Naive thymus-derived CD4-positive, alpha-beta T cell (primary cell): Measurements from ENCODE around the gene CFHR5. TPM values are rescaled to one million over a fixed set of nuclear protein-coding genes. Genes with fewer than 3 reads are reported as not detected.
"Not testable (repeated sequence)": the region's sequence is repeated elsewhere in the genome, so short reads cannot be mapped to it uniquely, and the experiment has no call there.

ENCODE experiments used
- ATAC-seq: fragments of 150-1000 bp; cut with Tn5 transposase; 2 replicates; pipeline ENCODE4 v1.10.0; 2021; ENCODE audit warnings: mild to moderate bottlenecking, moderate library complexity
- CTCF ChIA-PET: fragments of 350-600 bp; sonication (Branson Sonifier 250); formaldehyde crosslinking; loops from one replicate; lab custom pipeline; 2021; ENCODE audit warnings: antibody characterized with exemption; lab: Charles Lee
- POLR2A ChIA-PET: fragments of 350-600 bp; sonication (Branson Sonifier 250); formaldehyde crosslinking; loops from one replicate; lab custom pipeline; 2021; ENCODE audit warnings: antibody characterized with exemption, inconsistent platforms; lab: Charles Lee
- DNase-seq, 9 donors: peaks; one replicate each; pipeline versions ENCODE4 v3.0.0 to v3.0.0-alpha.2; 2020 to 2022; ENCODE audit warnings: mixed read lengths in 1 of 9
- H3K27ac ChIP-seq: one replicate; pipeline ENCODE4 v1.7.0; 2013; ENCODE audit warnings: mild to moderate bottlenecking, low read depth, low read length, moderate library complexity
- H3K27me3 ChIP-seq, 2 donors: one replicate each; pipeline ENCODE4 v1.7.0; 2013; ENCODE audit warnings: low read length in 2 of 2, mild to moderate bottlenecking in 2 of 2, moderate library complexity in 2 of 2; ENCODE audit not compliant: control insufficient read depth in 2 of 2, insufficient read depth in 2 of 2
- H3K36me3 ChIP-seq, 3 experiments: 1 replicate in 2 of 3; 2 replicates in 1 of 3; pipeline ENCODE4 v1.7.0; 2013; ENCODE audit warnings: low read length in 3 of 3, mild to moderate bottlenecking in 3 of 3, moderate library complexity in 1 of 3; ENCODE audit not compliant: insufficient read depth in 3 of 3, control insufficient read depth in 2 of 3
- H3K4me1 ChIP-seq, 2 donors: one replicate each; pipeline ENCODE4 v1.7.0; 2013; ENCODE audit warnings: low read length in 2 of 2, mild to moderate bottlenecking in 2 of 2, moderate library complexity in 1 of 2; ENCODE audit not compliant: control insufficient read depth in 2 of 2, insufficient read depth in 2 of 2
- H3K4me3 ChIP-seq: 2 replicates; pipeline ENCODE4 v1.7.0; 2013; ENCODE audit warnings: mild to moderate bottlenecking, low read length
- H3K9me3 ChIP-seq, 3 experiments: 1 replicate in 2 of 3; 2 replicates in 1 of 3; pipeline ENCODE4 v1.7.0; 2013; ENCODE audit warnings: low read length in 3 of 3; ENCODE audit not compliant: control insufficient read depth in 2 of 3
- H3K27ac Mint-ChIP-seq, 9 donors: one replicate each; pipeline ENCODE4 v1.8.0; 2020 to 2022; ENCODE audit warnings: mixed read lengths in 9 of 9, mild to moderate bottlenecking in 8 of 9, moderate library complexity in 5 of 9, inconsistent platforms in 2 of 9
- H3K27me3 Mint-ChIP-seq, 5 donors: one replicate each; pipeline ENCODE4 v1.8.0; 2021 to 2022; ENCODE audit warnings: mixed read lengths in 5 of 5, mild to moderate bottlenecking in 1 of 5
- H3K36me3 Mint-ChIP-seq, 5 donors: one replicate each; pipeline ENCODE4 v1.8.0; 2020 to 2022; ENCODE audit warnings: mixed read lengths in 5 of 5, mild to moderate bottlenecking in 3 of 5, inconsistent platforms in 1 of 5
- H3K4me1 Mint-ChIP-seq, 7 donors: one replicate each; pipeline ENCODE4 v1.8.0; 2020 to 2022; ENCODE audit warnings: mixed read lengths in 7 of 7, mild to moderate bottlenecking in 3 of 7, inconsistent platforms in 1 of 7
- H3K4me3 Mint-ChIP-seq, 10 donors: one replicate each; pipeline ENCODE4 v1.8.0; 2020 to 2022; ENCODE audit warnings: mild to moderate bottlenecking in 10 of 10, mixed read lengths in 10 of 10, moderate library complexity in 6 of 10, inconsistent platforms in 2 of 10
- H3K9me3 Mint-ChIP-seq, 11 donors: one replicate each; pipeline ENCODE4 v1.8.0; 2020 to 2022; ENCODE audit warnings: mixed read lengths in 11 of 11, mild to moderate bottlenecking in 4 of 11, inconsistent platforms in 1 of 11, moderate library complexity in 1 of 11
- intact Hi-C, 2 donors: fragments of 100-400 bp; cut with micrococcal nuclease; formaldehyde crosslinking; loops; one replicate each; pipeline ENCODE4 v1.15.1; 2023
- polyA plus RNA-seq, 2 donors: library from polyadenylated mRNA; unstranded; fragments of 300-500 nt; fragmentation: Illumina TruSeq; gene quantifications; one replicate each; pipeline ENCODE4 v1.2.3, GENCODE V29; 2021
- total RNA-seq, 6 experiments: library from RNA in 5 of 6; stranded (reverse) in 5 of 6; gene quantifications; 1 replicate in 5 of 6; 2 replicates in 1 of 6; pipeline ENCODE4 v1.2.3 and lab custom pipeline; 2021 to 2026

CFHR5 gene
- total RNA-seq, result not detected
- not detected for polyA plus RNA-seq
- total RNA-seq (lab: John Stamatoyannopoulos, UW), result not detected

GRCh38 chr1:196977278-196977677, at the start of gene CFHR5:
Gene CFHR5, plus strand, starts transcription at chr1:196977556. Its CDS starts 109 bp downstream, at chr1:196977665.
- H3K4me1 Mint-ChIP-seq, result no peaks in the 10 kb centered on the region
- H3K36me3 ChIP-seq, result no peaks in the 10 kb centered on the region
- peaks cover 0 to 4% (median 0%) of the 10 kb centered on the region in 5 donors for H3K27me3 Mint-ChIP-seq
- H3K9me3 ChIP-seq, result no peaks in the 10 kb centered on the region
- DNase-seq (no peak), ATAC-seq (no peak)
- no peaks in the 10 kb centered on the region for H3K4me1 ChIP-seq
- no peaks in the 10 kb centered on the region for H3K27me3 ChIP-seq
- no peak within 1 kb of the TSS for H3K4me3 ChIP-seq
- H3K27ac Mint-ChIP-seq, result no peak within 1 kb of the TSS
- no peaks in the 10 kb centered on the region for H3K9me3 Mint-ChIP-seq
- POLR2A ChIA-PET, result no interaction called here
- CTCF ChIA-PET, result no interaction called here
- H3K27ac ChIP-seq, result no peak within 1 kb of the TSS
- H3K4me3 Mint-ChIP-seq, result no peak within 1 kb of the TSS
- intact Hi-C loops, result no loop called here
- no peaks in the 10 kb centered on the region for H3K36me3 Mint-ChIP-seq

- DNase-seq, H3K36me3 Mint-ChIP-seq, H3K4me3 ChIP-seq, CTCF ChIA-PET, POLR2A ChIA-PET, H3K4me1 ChIP-seq, H3K27ac ChIP-seq, intact Hi-C loops, H3K27me3 Mint-ChIP-seq, H3K9me3 ChIP-seq, H3K27ac Mint-ChIP-seq, ATAC-seq, H3K36me3 ChIP-seq, H3K4me3 Mint-ChIP-seq, H3K27me3 ChIP-seq, H3K4me1 Mint-ChIP-seq: not testable (repeated sequence)
- peaks cover 0 to 11% (median 0%) of the 10 kb centered on the region in 11 donors for H3K9me3 Mint-ChIP-seq
These were observed 44.5 kb upstream of the CFHR5 start for GRCh38 chr1:196932853-196933252.

GRCh38 chr1:196933531-196934189, 43.7 kb upstream of the CFHR5 start:
- ChIA-PET CTCF (no interaction called here), POLR2A (no interaction called here)
- no peak for DNase-seq
- Mint-ChIP-seq H3K36me3 (no peaks in the 10 kb centered on the region), H3K4me3 (no peak overlapping the region), H3K27me3 (no peaks in the 10 kb centered on the region), H3K4me1 (no peaks in the 10 kb centered on the region), H3K27ac (no peak overlapping the region), H3K9me3 (peaks cover 0 to 8% (median 0%) of the 10 kb centered on the region in 11 donors)
- H3K27ac ChIP-seq, result no peak overlapping the region
- no peaks in the 10 kb centered on the region for H3K36me3 ChIP-seq
- H3K4me3 ChIP-seq, result no peak overlapping the region
- H3K27me3 ChIP-seq, result no peaks in the 10 kb centered on the region
- H3K4me1 ChIP-seq, result no peaks in the 10 kb centered on the region
- no peak for ATAC-seq
- intact Hi-C loops, result no loop called here
- H3K9me3 ChIP-seq, result no peaks in the 10 kb centered on the region

- H3K9me3 Mint-ChIP-seq, H3K36me3 ChIP-seq, H3K27me3 ChIP-seq, H3K4me3 ChIP-seq, H3K27ac ChIP-seq, H3K4me3 Mint-ChIP-seq, H3K36me3 Mint-ChIP-seq, H3K27me3 Mint-ChIP-seq, CTCF ChIA-PET, ATAC-seq, H3K9me3 ChIP-seq, H3K4me1 Mint-ChIP-seq, DNase-seq, POLR2A ChIA-PET, H3K4me1 ChIP-seq, H3K27ac Mint-ChIP-seq: not testable (repeated sequence)
- intact Hi-C loops, result loop anchor here in 1 of 2 donors (10.0 kb wide), 1 partner anchor 127 kb away; the partner anchor contains the start of gene CFHR1
These were observed 35.9 kb upstream of the CFHR5 start for GRCh38 chr1:196941474-196941873.

GRCh38 chr1:196943568-196943967, 33.8 kb upstream of the CFHR5 start, which contains the start of gene CFHR2:
Gene CFHR2, plus strand, starts transcription at chr1:196943738. Its CDS starts 143 bp downstream, at chr1:196943881.
- H3K36me3 Mint-ChIP-seq, H3K27me3 Mint-ChIP-seq, ATAC-seq, H3K27ac ChIP-seq, H3K4me3 ChIP-seq, H3K27me3 ChIP-seq, H3K36me3 ChIP-seq, CTCF ChIA-PET, H3K27ac Mint-ChIP-seq, POLR2A ChIA-PET, DNase-seq, H3K9me3 ChIP-seq, H3K9me3 Mint-ChIP-seq, H3K4me1 Mint-ChIP-seq, H3K4me3 Mint-ChIP-seq, H3K4me1 ChIP-seq: not testable (repeated sequence)
- intact Hi-C loops, result loop anchor here in 1 of 2 donors (10.0 kb wide), 1 partner anchor 129 kb away; the partner anchor contains the start of gene CFHR1

GRCh38 chr1:196951711-196952394, 25.5 kb upstream of the CFHR5 start:
- ChIA-PET POLR2A (no interaction called here), CTCF (no interaction called here)
- Mint-ChIP-seq H3K4me3 (no peak overlapping the region), H3K4me1 (no peaks in the 10 kb centered on the region), H3K27me3 (peaks cover 0 to 5% (median 0%) of the 10 kb centered on the region in 5 donors), H3K9me3 (peaks cover 0 to 6% (median 2%) of the 10 kb centered on the region in 11 donors), H3K27ac (no peak overlapping the region), H3K36me3 (no peaks in the 10 kb centered on the region)
- Histone ChIP-seq H3K9me3 (no peaks in the 10 kb centered on the region), H3K36me3 (no peaks in the 10 kb centered on the region), H3K27ac (no peak overlapping the region), H3K4me3 (no peak overlapping the region), H3K4me1 (no peaks in the 10 kb centered on the region), H3K27me3 (no peaks in the 10 kb centered on the region)
- no peak for ATAC-seq
- no peak for DNase-seq
- intact Hi-C loops, result no loop called here
